ENCODE data around the gene PITPNM3.

Gene PITPNM3

GRCh38 chr17:6437956-6438355, 118.4 kb downstream of the PITPNM3 start:
- Histone ChIP-seq H3K4me3 (ENCODE audit: low read length) (no peak overlapping the region), H3K36me3 (ENCODE audit: control insufficient read depth, insufficient read depth, low read length) (no peaks in the 10 kb centered on the region), H3K27ac (ENCODE audit: low read depth, low read length) (no peak overlapping the region), H3K4me1 (ENCODE audit: control insufficient read depth, insufficient read depth, low read length) (no peaks in the 10 kb centered on the region), H3K9ac (ENCODE audit: low read length) (no peak overlapping the region), H3K27me3 (ENCODE audit: control insufficient read depth, insufficient read depth, low read length) (peaks cover 8% of the 10 kb centered on the region)

GRCh38 chr17:6437466-6437865, 118.9 kb downstream of the PITPNM3 start:
- no peak overlapping the region for H3K27ac ChIP-seq (ENCODE audit: low read depth, low read length)
- H3K4me1 ChIP-seq (ENCODE audit: control insufficient read depth, insufficient read depth, low read length) = no peaks in the 10 kb centered on the region
- H3K4me3 ChIP-seq (ENCODE audit: low read length) = no peak overlapping the region
- H3K27me3 ChIP-seq (ENCODE audit: control insufficient read depth, insufficient read depth, low read length) = peaks cover 8% of the 10 kb centered on the region
- H3K9ac ChIP-seq (ENCODE audit: low read length) = no peak overlapping the region
- no peaks in the 10 kb centered on the region for H3K36me3 ChIP-seq (ENCODE audit: control insufficient read depth, insufficient read depth, low read length)

- H3K36me3 ChIP-seq (ENCODE audit: control insufficient read depth, insufficient read depth, low read length) = no peaks in the 10 kb centered on the region
- no peak overlapping the region for H3K27ac ChIP-seq (ENCODE audit: low read depth, low read length)
- H3K9ac ChIP-seq (ENCODE audit: low read length) = no peak overlapping the region
- H3K4me1 ChIP-seq (ENCODE audit: control insufficient read depth, insufficient read depth, low read length) = no peaks in the 10 kb centered on the region
- peaks cover 8% of the 10 kb centered on the region for H3K27me3 ChIP-seq (ENCODE audit: control insufficient read depth, insufficient read depth, low read length)
- H3K4me3 ChIP-seq (ENCODE audit: low read length) = no peak overlapping the region
Observed at GRCh38 chr17:6435968-6436367, 120.4 kb downstream of the PITPNM3 start.

GRCh38 chr17:6435051-6435450, 121.3 kb downstream of the PITPNM3 start, which contains the start of gene AIPL1:
AIPL1 (minus strand) TSS chr17:6435121; CDS start chr17:6435104, 17 bp downstream.
- no peak within 1 kb of the TSS for H3K9ac ChIP-seq (ENCODE audit: low read length)
- H3K36me3 ChIP-seq (ENCODE audit: control insufficient read depth, insufficient read depth, low read length) = no peaks in the 10 kb centered on the region
- H3K4me1 ChIP-seq (ENCODE audit: control insufficient read depth, insufficient read depth, low read length) = no peaks in the 10 kb centered on the region
- no peak within 1 kb of the TSS for H3K4me3 ChIP-seq (ENCODE audit: low read length)
- peaks cover 8% of the 10 kb centered on the region for H3K27me3 ChIP-seq (ENCODE audit: control insufficient read depth, insufficient read depth, low read length)
- H3K27ac ChIP-seq (ENCODE audit: low read depth, low read length) = no peak within 1 kb of the TSS

- H3K9ac ChIP-seq (ENCODE audit: low read length) = no peak overlapping the region
- no peak overlapping the region for H3K27ac ChIP-seq (ENCODE audit: low read depth, low read length)
- H3K27me3 ChIP-seq (ENCODE audit: control insufficient read depth, insufficient read depth, low read length) = no peaks in the 10 kb centered on the region
- H3K36me3 ChIP-seq (ENCODE audit: control insufficient read depth, insufficient read depth, low read length) = no peaks in the 10 kb centered on the region
- H3K4me1 ChIP-seq (ENCODE audit: control insufficient read depth, insufficient read depth, low read length) = no peaks in the 10 kb centered on the region
- H3K4me3 ChIP-seq (ENCODE audit: low read length) = no peak overlapping the region
Observed at GRCh38 chr17:6430769-6431168, 125.6 kb downstream of the PITPNM3 start.

- Histone ChIP-seq H3K27me3 (ENCODE audit: control insufficient read depth, insufficient read depth, low read length) (no peaks in the 10 kb centered on the region), H3K27ac (ENCODE audit: low read depth, low read length) (no peak overlapping the region), H3K36me3 (ENCODE audit: control insufficient read depth, insufficient read depth, low read length) (no peaks in the 10 kb centered on the region), H3K4me3 (ENCODE audit: low read length) (no peak overlapping the region), H3K4me1 (ENCODE audit: control insufficient read depth, insufficient read depth, low read length) (no peaks in the 10 kb centered on the region), H3K9ac (ENCODE audit: low read length) (no peak overlapping the region)
Observed at GRCh38 chr17:6429266-6429665, 127.1 kb downstream of the PITPNM3 start.

- H3K4me1 ChIP-seq (ENCODE audit: control insufficient read depth, insufficient read depth, low read length) = no peaks in the 10 kb centered on the region
- H3K9ac ChIP-seq (ENCODE audit: low read length) = no peak overlapping the region
- no peak overlapping the region for H3K27ac ChIP-seq (ENCODE audit: low read depth, low read length)
- no peak overlapping the region for H3K4me3 ChIP-seq (ENCODE audit: low read length)
- H3K36me3 ChIP-seq (ENCODE audit: control insufficient read depth, insufficient read depth, low read length) = no peaks in the 10 kb centered on the region
- no peaks in the 10 kb centered on the region for H3K27me3 ChIP-seq (ENCODE audit: control insufficient read depth, insufficient read depth, low read length)
Observed at GRCh38 chr17:6428207-6428965, 128.0 kb downstream of the PITPNM3 start.

GRCh38 chr17:6427279-6427781, 129.0 kb downstream of the PITPNM3 start:
- H3K27ac ChIP-seq (ENCODE audit: low read depth, low read length) = no peak overlapping the region
- no peaks in the 10 kb centered on the region for H3K4me1 ChIP-seq (ENCODE audit: control insufficient read depth, insufficient read depth, low read length)
- H3K27me3 ChIP-seq (ENCODE audit: control insufficient read depth, insufficient read depth, low read length) = no peaks in the 10 kb centered on the region
- H3K4me3 ChIP-seq (ENCODE audit: low read length) = no peak overlapping the region
- H3K9ac ChIP-seq (ENCODE audit: low read length) = no peak overlapping the region
- H3K36me3 ChIP-seq (ENCODE audit: control insufficient read depth, insufficient read depth, low read length) = no peaks in the 10 kb centered on the region

GRCh38 chr17:6426356-6427101, 129.8 kb downstream of the PITPNM3 start:
- H3K4me1 ChIP-seq (ENCODE audit: control insufficient read depth, insufficient read depth, low read length) = no peaks in the 10 kb centered on the region
- H3K27me3 ChIP-seq (ENCODE audit: control insufficient read depth, insufficient read depth, low read length) = no peaks in the 10 kb centered on the region

GRCh38 chr17:6425407-6425806, 130.9 kb downstream of the PITPNM3 start:
- H3K27ac ChIP-seq (ENCODE audit: low read depth, low read length) = no peak overlapping the region
- no peaks in the 10 kb centered on the region for H3K4me1 ChIP-seq (ENCODE audit: control insufficient read depth, insufficient read depth, low read length)
- H3K4me3 ChIP-seq (ENCODE audit: low read length) = no peak overlapping the region
- no peaks in the 10 kb centered on the region for H3K36me3 ChIP-seq (ENCODE audit: control insufficient read depth, insufficient read depth, low read length)
- H3K9ac ChIP-seq (ENCODE audit: low read length) = no peak overlapping the region
- H3K27me3 ChIP-seq (ENCODE audit: control insufficient read depth, insufficient read depth, low read length) = peaks cover 2% of the 10 kb centered on the region

More at GRCh38 chr17:6426356-6427101, 129.8 kb downstream of the PITPNM3 start:
- no peak overlapping the region for H3K9ac ChIP-seq (ENCODE audit: low read length)
- H3K4me3 ChIP-seq (ENCODE audit: low read length) = no peak overlapping the region
- H3K27ac ChIP-seq (ENCODE audit: low read depth, low read length) = no peak overlapping the region
- H3K36me3 ChIP-seq (ENCODE audit: control insufficient read depth, insufficient read depth, low read length) = no peaks in the 10 kb centered on the region

- Histone ChIP-seq H3K27me3 (ENCODE audit: control insufficient read depth, insufficient read depth, low read length) (peaks cover 2% of the 10 kb centered on the region), H3K9ac (ENCODE audit: low read length) (no peak overlapping the region), H3K27ac (ENCODE audit: low read depth, low read length) (no peak overlapping the region), H3K36me3 (ENCODE audit: control insufficient read depth, insufficient read depth, low read length) (no peaks in the 10 kb centered on the region), H3K4me3 (ENCODE audit: low read length) (no peak overlapping the region), H3K4me1 (ENCODE audit: control insufficient read depth, insufficient read depth, low read length) (no peaks in the 10 kb centered on the region)
Observed at GRCh38 chr17:6423931-6424330, 132.4 kb downstream of the PITPNM3 start.

GRCh38 chr17:6422654-6423241, 133.6 kb downstream of the PITPNM3 start:
- peaks cover 2% of the 10 kb centered on the region for H3K27me3 ChIP-seq (ENCODE audit: control insufficient read depth, insufficient read depth, low read length)

More at GRCh38 chr17:6422654-6423241, 133.6 kb downstream of the PITPNM3 start:
- Histone ChIP-seq H3K4me1 (ENCODE audit: control insufficient read depth, insufficient read depth, low read length) (no peaks in the 10 kb centered on the region), H3K9ac (ENCODE audit: low read length) (no peak overlapping the region), H3K27ac (ENCODE audit: low read depth, low read length) (no peak overlapping the region), H3K36me3 (ENCODE audit: control insufficient read depth, insufficient read depth, low read length) (no peaks in the 10 kb centered on the region), H3K4me3 (ENCODE audit: low read length) (no peak overlapping the region)

Data from rectal smooth muscle tissue (tissue), 1 donor.